Bronchial epithelial cell (primary cell): ENCODE data around the gene MSH3. TPM values are rescaled to one million over a fixed set of nuclear protein-coding genes. Genes with fewer than 3 reads are reported as not detected.
"Not testable (repeated sequence)": the region's sequence is repeated elsewhere in the genome, so short reads cannot be mapped to it uniquely, and the experiment has no call there.

Experiments used
- DNase-seq: peaks from one replicate; pipeline ENCODE4 v3.0.0-alpha.2; 2010; ENCODE audit warnings: low read depth
- FAIRE-seq: peaks from 2 replicates; lab custom pipeline; 2011; peaks lifted over from hg19 to GRCh38; lab: Jason Lieb, UNC
- H3K27me3 ChIP-seq: 2 replicates; pipeline ENCODE4 v1.5.1; 2011; ENCODE audit warnings: low read length; ENCODE audit not compliant: control insufficient read depth, insufficient read depth
- H3K36me3 ChIP-seq: 2 replicates; pipeline ENCODE4 v1.5.1; 2011; ENCODE audit warnings: low read length; ENCODE audit not compliant: control insufficient read depth, insufficient read depth
- H3K4me3 ChIP-seq: 2 replicates; pipeline ENCODE4 v1.5.1; 2011; ENCODE audit warnings: mild to moderate bottlenecking, low read depth, low read length, control low read depth
- CTCF ChIP-seq: IDR thresholded peaks from 2 replicates; pipeline ENCODE4 v1.5.1; 2011; ENCODE audit warnings: mild to moderate bottlenecking, moderate library complexity, low read length, control low read depth, inconsistent platforms; ENCODE audit not compliant: insufficient read depth, severe bottlenecking
- total RNA-seq: library from RNA; depleted of rRNA; stranded (reverse); fragments of >200 nt; gene quantifications from 2 replicates; pipeline ENCODE4 v1.2.1, GENCODE V29; 2014

Gene MSH3
- total RNA-seq, 1 donor from 2014 or later = 11.8 TPM

GRCh38 chr5:80780024-80780423 is 125.6 kb downstream of the MSH3 start:
- no peak for FAIRE-seq
- Histone ChIP-seq H3K27me3 (no peaks in the 10 kb centered on the region), H3K4me3 (no peak overlapping the region), H3K36me3 (no peaks in the 10 kb centered on the region)
- DNase-seq = no peak
- no peak for TF ChIP-seq CTCF

GRCh38 chr5:80780761-80781285 is 126.4 kb downstream of the MSH3 start:
- H3K4me3 ChIP-seq = no peak overlapping the region
- TF ChIP-seq CTCF = no peak
- H3K36me3 ChIP-seq = no peaks in the 10 kb centered on the region
- H3K27me3 ChIP-seq = no peaks in the 10 kb centered on the region
- DNase-seq = no peak
- FAIRE-seq = no peak

- Histone ChIP-seq H3K4me3 (no peak overlapping the region), H3K36me3 (no peaks in the 10 kb centered on the region), H3K27me3 (no peaks in the 10 kb centered on the region)
- no peak for FAIRE-seq
- peak; percentile 83 for DNase-seq
- no peak for TF ChIP-seq CTCF
Measured at GRCh38 chr5:80781356-80781755, 126.9 kb downstream of the MSH3 start.

- Histone ChIP-seq H3K36me3 (no peaks in the 10 kb centered on the region), H3K27me3 (no peaks in the 10 kb centered on the region), H3K4me3 (no peak overlapping the region)
- no peak for FAIRE-seq
- TF ChIP-seq CTCF = no peak
- DNase-seq = peak; percentile 51
Measured at GRCh38 chr5:80782626-80783025, 128.2 kb downstream of the MSH3 start.

GRCh38 chr5:80783751-80784150 is 129.3 kb downstream of the MSH3 start:
- not testable (repeated sequence) for H3K36me3 ChIP-seq, H3K27me3 ChIP-seq, FAIRE-seq, DNase-seq, H3K4me3 ChIP-seq

- no peaks in the 10 kb centered on the region for H3K27me3 ChIP-seq
- no peak for TF ChIP-seq CTCF
- FAIRE-seq = no peak
- H3K4me3 ChIP-seq = no peak overlapping the region
- H3K36me3 ChIP-seq = no peaks in the 10 kb centered on the region
- no peak for DNase-seq
Measured at GRCh38 chr5:80784451-80784850, 130.0 kb downstream of the MSH3 start.

- not testable (repeated sequence) for FAIRE-seq, H3K4me3 ChIP-seq, H3K27me3 ChIP-seq, H3K36me3 ChIP-seq, DNase-seq
Measured at GRCh38 chr5:80789319-80790016, 135.0 kb downstream of the MSH3 start.
